OCI-LY7 (cell line): Measurements from ENCODE around the gene SOX18.

Experiments
- EZH2phosphoT487 ChIP-seq: fragments of 200-600 bp; sonication (generic); IDR thresholded peaks from 2 replicates; pipeline ENCODE4 v1.6.1; 2018; ENCODE audit warnings: low read depth, borderline replicate concordance, mild to moderate bottlenecking, mixed run types, antibody characterized with exemption, low read length, moderate library complexity, mixed read lengths
- TF ChIP-seq, protein P1 (sequence below): fragments of 200-600 bp; sonication (generic); conservative IDR thresholded peaks from 2 replicates; pipeline ENCODE4 v1.5.1; 2014; ENCODE audit warnings: mild to moderate bottlenecking, antibody characterized with exemption, low read length, moderate library complexity, mixed read lengths

DNA sequence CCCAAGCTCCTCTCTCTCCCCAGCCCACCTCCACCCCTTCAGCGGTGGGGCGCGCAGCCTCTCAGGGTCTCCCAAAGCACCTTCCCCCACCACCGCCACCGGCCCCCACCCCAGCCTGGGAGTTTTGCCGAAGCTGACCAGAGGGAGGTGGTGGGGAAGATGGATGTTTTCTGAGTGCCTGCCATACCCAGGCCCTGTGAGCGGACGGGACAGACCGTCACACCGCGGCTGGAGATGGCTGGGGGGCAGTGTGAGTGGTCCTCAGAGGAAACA lies 7.7 kb downstream of the SOX18 start:
- TF ChIP-seq, protein P1, sequence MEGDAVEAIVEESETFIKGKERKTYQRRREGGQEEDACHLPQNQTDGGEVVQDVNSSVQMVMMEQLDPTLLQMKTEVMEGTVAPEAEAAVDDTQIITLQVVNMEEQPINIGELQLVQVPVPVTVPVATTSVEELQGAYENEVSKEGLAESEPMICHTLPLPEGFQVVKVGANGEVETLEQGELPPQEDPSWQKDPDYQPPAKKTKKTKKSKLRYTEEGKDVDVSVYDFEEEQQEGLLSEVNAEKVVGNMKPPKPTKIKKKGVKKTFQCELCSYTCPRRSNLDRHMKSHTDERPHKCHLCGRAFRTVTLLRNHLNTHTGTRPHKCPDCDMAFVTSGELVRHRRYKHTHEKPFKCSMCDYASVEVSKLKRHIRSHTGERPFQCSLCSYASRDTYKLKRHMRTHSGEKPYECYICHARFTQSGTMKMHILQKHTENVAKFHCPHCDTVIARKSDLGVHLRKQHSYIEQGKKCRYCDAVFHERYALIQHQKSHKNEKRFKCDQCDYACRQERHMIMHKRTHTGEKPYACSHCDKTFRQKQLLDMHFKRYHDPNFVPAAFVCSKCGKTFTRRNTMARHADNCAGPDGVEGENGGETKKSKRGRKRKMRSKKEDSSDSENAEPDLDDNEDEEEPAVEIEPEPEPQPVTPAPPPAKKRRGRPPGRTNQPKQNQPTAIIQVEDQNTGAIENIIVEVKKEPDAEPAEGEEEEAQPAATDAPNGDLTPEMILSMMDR: no peak
- 0 out of 2 replicates have a peak, but pooled peaks have one; percentile 18 for TF ChIP-seq EZH2phosphoT487
